ENCODE data around the gene RAC3. TPM values are rescaled to one million over a fixed set of nuclear protein-coding genes. Genes with fewer than 3 reads are reported as not detected.

Gene RAC3
- total RNA-seq, 1 experiment from 2014 or later = 22.1 TPM

- DNase-seq (ENCODE audit: low read depth) = no peak
- in situ Hi-C loops (cut with HindIII; ENCODE audit: low pct_unique_long_range_greater_than_20kb, low sequenced_read_pairs) = no loop called here
Observed at GRCh38 chr17:82060001-82060380, 28.5 kb downstream of the RAC3 start.

GRCh38 chr17:82060614-82061013 lies 29.1 kb downstream of the RAC3 start:
- DNase-seq (ENCODE audit: low read depth) = no peak
- in situ Hi-C loops (cut with HindIII; ENCODE audit: low pct_unique_long_range_greater_than_20kb, low sequenced_read_pairs) = no loop called here

- in situ Hi-C loops (cut with HindIII; ENCODE audit: low pct_unique_long_range_greater_than_20kb, low sequenced_read_pairs) = no loop called here
- no peak for DNase-seq (ENCODE audit: low read depth)
Observed at GRCh38 chr17:82061047-82061925, 29.8 kb downstream of the RAC3 start.

GRCh38 chr17:82062076-82062983 lies 30.9 kb downstream of the RAC3 start:
- DNase-seq (ENCODE audit: low read depth) = no peak
- in situ Hi-C loops (cut with HindIII; ENCODE audit: low pct_unique_long_range_greater_than_20kb, low sequenced_read_pairs) = no loop called here

- in situ Hi-C loops (cut with HindIII; ENCODE audit: low pct_unique_long_range_greater_than_20kb, low sequenced_read_pairs) = no loop called here
Observed at GRCh38 chr17:82062984-82063368, 31.5 kb downstream of the RAC3 start.

GRCh38 chr17:82063424-82064415 lies 32.2 kb downstream of the RAC3 start:
- in situ Hi-C loops (cut with HindIII; ENCODE audit: low pct_unique_long_range_greater_than_20kb, low sequenced_read_pairs) = no loop called here
- DNase-seq (ENCODE audit: low read depth) = no peak

More at GRCh38 chr17:82062984-82063368, 31.5 kb downstream of the RAC3 start:
- no peak for DNase-seq (ENCODE audit: low read depth)

GRCh38 chr17:82064433-82065192 lies 33.1 kb downstream of the RAC3 start:
- DNase-seq (ENCODE audit: low read depth) = no peak
- in situ Hi-C loops (cut with HindIII; ENCODE audit: low pct_unique_long_range_greater_than_20kb, low sequenced_read_pairs) = no loop called here

GRCh38 chr17:82065193-82065637 lies 33.7 kb downstream of the RAC3 start:
- in situ Hi-C loops (cut with HindIII; ENCODE audit: low pct_unique_long_range_greater_than_20kb, low sequenced_read_pairs) = no loop called here
- no peak for DNase-seq (ENCODE audit: low read depth)

GRCh38 chr17:82065638-82066303 lies 34.3 kb downstream of the RAC3 start, which contains the start of gene DUS1L:
TSS of gene DUS1L (minus strand) at chr17:82065804. CDS start at chr17:82065059, 745 bp downstream.
- in situ Hi-C loops (cut with HindIII; ENCODE audit: low pct_unique_long_range_greater_than_20kb, low sequenced_read_pairs) = no loop called here
- peak; percentile 34 for DNase-seq (ENCODE audit: low read depth)

- no peak for DNase-seq (ENCODE audit: low read depth)
- in situ Hi-C loops (cut with HindIII; ENCODE audit: low pct_unique_long_range_greater_than_20kb, low sequenced_read_pairs) = no loop called here
Observed at GRCh38 chr17:82070611-82071010, 39.1 kb downstream of the RAC3 start.

GRCh38 chr17:82072827-82073226 lies 41.3 kb downstream of the RAC3 start:
- in situ Hi-C loops (cut with HindIII; ENCODE audit: low pct_unique_long_range_greater_than_20kb, low sequenced_read_pairs) = no loop called here
- no peak for DNase-seq (ENCODE audit: low read depth)

GRCh38 chr17:82073446-82073845 lies 42.0 kb downstream of the RAC3 start:
- in situ Hi-C loops (cut with HindIII; ENCODE audit: low pct_unique_long_range_greater_than_20kb, low sequenced_read_pairs) = no loop called here
- no peak for DNase-seq (ENCODE audit: low read depth)

- in situ Hi-C loops (cut with HindIII; ENCODE audit: low pct_unique_long_range_greater_than_20kb, low sequenced_read_pairs) = no loop called here
- no peak for DNase-seq (ENCODE audit: low read depth)
Observed at GRCh38 chr17:82076018-82076784, 44.7 kb downstream of the RAC3 start.

GRCh38 chr17:82076785-82077591 lies 45.5 kb downstream of the RAC3 start:
- DNase-seq (ENCODE audit: low read depth) = no peak
- in situ Hi-C loops (cut with HindIII; ENCODE audit: low pct_unique_long_range_greater_than_20kb, low sequenced_read_pairs) = no loop called here

GRCh38 chr17:82077617-82078358 lies 46.3 kb downstream of the RAC3 start:
- in situ Hi-C loops (cut with HindIII; ENCODE audit: low pct_unique_long_range_greater_than_20kb, low sequenced_read_pairs) = no loop called here

More at GRCh38 chr17:82077617-82078358, 46.3 kb downstream of the RAC3 start:
- no peak for DNase-seq (ENCODE audit: low read depth)
